Gastrocnemius medialis (tissue), 4 donors: ENCODE measurements around the gene RALY.

Source experiments
- POLR2A ChIP-seq, 2 donors: fragments of 450-650 bp; IDR thresholded peaks; one replicate each; pipeline ENCODE4 v1.6.1; 2017; ENCODE audit warnings: antibody characterized with exemption in 2 of 2, mild to moderate bottlenecking in 2 of 2, moderate library complexity in 2 of 2
- TF ChIP-seq, protein P1 (sequence below), 5 experiments: fragments of 450-650 bp in 3 of 5; fragments of 200-600 bp in 2 of 5; sonication (generic) in 2 of 5; IDR thresholded peaks in 4 of 5; conservative IDR thresholded peaks in 1 of 5; 1 replicate in 4 of 5; 2 replicates in 1 of 5; pipeline ENCODE4 v1.5.1; 2016 to 2019; ENCODE audit warnings: antibody characterized with exemption in 5 of 5, mild to moderate bottlenecking in 3 of 5, moderate library complexity in 3 of 5

DNA sequence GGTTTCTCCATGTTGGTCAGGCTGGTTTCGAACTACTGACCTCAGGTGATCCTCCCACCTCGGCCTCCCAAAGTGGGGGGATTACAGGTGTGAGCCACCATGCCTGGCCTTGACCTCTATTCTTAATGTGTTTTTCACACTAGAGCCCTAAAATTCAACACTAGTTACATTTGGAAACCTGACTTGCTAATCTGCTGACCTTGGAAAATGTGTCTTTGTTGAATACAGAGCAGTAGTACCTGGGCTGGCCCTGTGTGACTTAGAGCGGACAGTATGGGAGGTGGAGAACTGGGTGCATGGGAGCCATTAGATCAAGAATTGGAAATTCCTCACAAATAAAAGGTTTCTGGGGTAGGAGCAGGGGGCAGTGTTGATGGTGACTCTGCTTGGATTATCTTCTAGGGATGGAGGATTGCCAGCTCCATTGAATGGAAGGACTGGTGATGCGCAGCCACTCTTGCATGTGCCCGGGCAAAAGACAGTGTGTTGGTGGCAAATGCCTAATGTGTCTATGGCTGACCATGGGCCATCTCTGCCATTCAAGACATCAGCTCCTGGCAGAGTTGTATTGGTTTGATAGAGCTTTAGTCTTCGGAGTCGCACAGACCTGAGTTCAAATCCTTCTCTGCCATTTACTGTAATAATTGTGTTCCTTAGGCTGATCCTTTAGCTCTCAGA is 53.4 kb downstream of the RALY start:
- TF ChIP-seq, protein P1, sequence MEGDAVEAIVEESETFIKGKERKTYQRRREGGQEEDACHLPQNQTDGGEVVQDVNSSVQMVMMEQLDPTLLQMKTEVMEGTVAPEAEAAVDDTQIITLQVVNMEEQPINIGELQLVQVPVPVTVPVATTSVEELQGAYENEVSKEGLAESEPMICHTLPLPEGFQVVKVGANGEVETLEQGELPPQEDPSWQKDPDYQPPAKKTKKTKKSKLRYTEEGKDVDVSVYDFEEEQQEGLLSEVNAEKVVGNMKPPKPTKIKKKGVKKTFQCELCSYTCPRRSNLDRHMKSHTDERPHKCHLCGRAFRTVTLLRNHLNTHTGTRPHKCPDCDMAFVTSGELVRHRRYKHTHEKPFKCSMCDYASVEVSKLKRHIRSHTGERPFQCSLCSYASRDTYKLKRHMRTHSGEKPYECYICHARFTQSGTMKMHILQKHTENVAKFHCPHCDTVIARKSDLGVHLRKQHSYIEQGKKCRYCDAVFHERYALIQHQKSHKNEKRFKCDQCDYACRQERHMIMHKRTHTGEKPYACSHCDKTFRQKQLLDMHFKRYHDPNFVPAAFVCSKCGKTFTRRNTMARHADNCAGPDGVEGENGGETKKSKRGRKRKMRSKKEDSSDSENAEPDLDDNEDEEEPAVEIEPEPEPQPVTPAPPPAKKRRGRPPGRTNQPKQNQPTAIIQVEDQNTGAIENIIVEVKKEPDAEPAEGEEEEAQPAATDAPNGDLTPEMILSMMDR (IDR thresholded peaks at IDR 0.05 in 4 of 5, conservative IDR thresholded peaks at IDR 0.05 in 1 of 5) = no peak
- no peak for TF ChIP-seq POLR2A (IDR thresholded peaks at IDR 0.05)
